ENCODE results near the gene PTPRD.

The PTPRD gene

DNA sequence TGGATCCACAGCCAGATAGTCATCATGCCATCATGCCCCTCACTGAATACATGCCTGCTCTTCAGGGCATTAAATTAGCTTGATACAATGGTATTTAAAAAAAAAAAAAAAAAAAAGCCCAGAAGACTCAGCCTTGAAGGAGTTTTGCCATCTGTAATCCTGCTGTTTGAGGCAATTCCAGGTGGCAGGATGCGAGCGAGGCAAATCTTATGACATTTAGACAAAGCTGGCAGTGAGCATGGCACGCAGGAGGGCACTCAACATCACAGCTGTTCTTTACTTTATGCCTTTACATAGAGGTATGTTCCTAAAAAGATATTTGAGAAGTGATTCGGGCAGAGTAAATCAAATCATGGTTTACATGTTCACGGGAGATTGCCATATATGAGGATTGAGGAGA, 2121.2 kb downstream of the PTPRD start:
- no peak overlapping the region for H2AFZ ChIP-seq (ENCODE audit: low read length)
- H3K27me3 ChIP-seq (ENCODE audit: insufficient read depth, low read length, poor library complexity, severe bottlenecking), result no peaks in the 10 kb centered on the region
- TF ChIP-seq EZH2phosphoT487 (IDR thresholded peaks at IDR 0.05; ENCODE audit: borderline replicate concordance), result no peak
- TF ChIP-seq, protein P1, sequence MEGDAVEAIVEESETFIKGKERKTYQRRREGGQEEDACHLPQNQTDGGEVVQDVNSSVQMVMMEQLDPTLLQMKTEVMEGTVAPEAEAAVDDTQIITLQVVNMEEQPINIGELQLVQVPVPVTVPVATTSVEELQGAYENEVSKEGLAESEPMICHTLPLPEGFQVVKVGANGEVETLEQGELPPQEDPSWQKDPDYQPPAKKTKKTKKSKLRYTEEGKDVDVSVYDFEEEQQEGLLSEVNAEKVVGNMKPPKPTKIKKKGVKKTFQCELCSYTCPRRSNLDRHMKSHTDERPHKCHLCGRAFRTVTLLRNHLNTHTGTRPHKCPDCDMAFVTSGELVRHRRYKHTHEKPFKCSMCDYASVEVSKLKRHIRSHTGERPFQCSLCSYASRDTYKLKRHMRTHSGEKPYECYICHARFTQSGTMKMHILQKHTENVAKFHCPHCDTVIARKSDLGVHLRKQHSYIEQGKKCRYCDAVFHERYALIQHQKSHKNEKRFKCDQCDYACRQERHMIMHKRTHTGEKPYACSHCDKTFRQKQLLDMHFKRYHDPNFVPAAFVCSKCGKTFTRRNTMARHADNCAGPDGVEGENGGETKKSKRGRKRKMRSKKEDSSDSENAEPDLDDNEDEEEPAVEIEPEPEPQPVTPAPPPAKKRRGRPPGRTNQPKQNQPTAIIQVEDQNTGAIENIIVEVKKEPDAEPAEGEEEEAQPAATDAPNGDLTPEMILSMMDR (conservative IDR thresholded peaks at IDR 0.05; ENCODE audit: low read length), result no peak
- H3K4me3 ChIP-seq (ENCODE audit: low read length, poor library complexity, severe bottlenecking), result no peak overlapping the region
- H3K36me3 ChIP-seq (ENCODE audit: insufficient read depth, low read length), result peaks cover 54% of the 10 kb centered on the region
- H4K20me1 ChIP-seq (ENCODE audit: insufficient read depth, low read length, poor library complexity, severe bottlenecking), result no peaks in the 10 kb centered on the region
- no peaks in the 10 kb centered on the region for H3K9me2 ChIP-seq (replicated peaks; ENCODE audit: low read depth, low read length)
- H3K79me2 ChIP-seq (ENCODE audit: insufficient read depth, low read length), result no peaks in the 10 kb centered on the region
- H3K4me2 ChIP-seq (ENCODE audit: low read depth, low read length, poor library complexity, severe bottlenecking), result no peak overlapping the region
- H3F3A ChIP-seq (ENCODE audit: low read depth), result no peaks in the 10 kb centered on the region
- no peaks in the 10 kb centered on the region for H3K9me3 ChIP-seq (ENCODE audit: insufficient read depth, low read depth, low read length)
- H3K9ac ChIP-seq (ENCODE audit: low read depth, low read length, poor library complexity, severe bottlenecking), result no peak overlapping the region
- peaks cover 14% of the 10 kb centered on the region for H3K4me1 ChIP-seq (ENCODE audit: insufficient read depth, low read length, poor library complexity, severe bottlenecking)

DNA sequence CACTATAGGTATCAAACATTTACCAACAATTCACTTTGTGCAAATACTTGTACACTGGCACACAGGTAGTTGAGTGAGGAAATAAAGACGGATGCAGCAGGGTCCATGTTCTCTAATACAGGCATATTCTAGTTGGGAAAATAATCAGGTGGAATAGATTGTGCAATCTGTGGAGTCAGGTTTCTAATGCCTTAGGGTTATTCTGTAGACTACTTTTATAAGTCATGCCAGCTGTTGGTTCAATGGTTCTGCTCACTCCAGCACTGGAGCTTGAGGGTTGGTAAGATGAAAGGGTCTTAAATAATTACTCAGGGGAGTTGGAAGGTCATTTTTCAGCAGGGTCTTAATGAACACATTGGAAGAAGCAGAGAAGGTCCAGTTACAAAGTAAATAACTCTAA, 2123.0 kb downstream of the PTPRD start:
- Histone ChIP-seq H3K4me1 (ENCODE audit: insufficient read depth, low read length, poor library complexity, severe bottlenecking) (peaks cover 8% of the 10 kb centered on the region), H2AFZ (ENCODE audit: low read length) (no peak overlapping the region), H3K9me3 (ENCODE audit: insufficient read depth, low read depth, low read length) (no peaks in the 10 kb centered on the region), H3K36me3 (ENCODE audit: insufficient read depth, low read length) (peaks cover 65% of the 10 kb centered on the region), H3K9me2 (replicated peaks; ENCODE audit: low read depth, low read length) (no peaks in the 10 kb centered on the region), H3K27me3 (ENCODE audit: insufficient read depth, low read length, poor library complexity, severe bottlenecking) (no peaks in the 10 kb centered on the region), H4K20me1 (ENCODE audit: insufficient read depth, low read length, poor library complexity, severe bottlenecking) (no peaks in the 10 kb centered on the region), H3F3A (ENCODE audit: low read depth) (no peaks in the 10 kb centered on the region), H3K4me2 (ENCODE audit: low read depth, low read length, poor library complexity, severe bottlenecking) (no peak overlapping the region), H3K79me2 (ENCODE audit: insufficient read depth, low read length) (no peaks in the 10 kb centered on the region), H3K9ac (ENCODE audit: low read depth, low read length, poor library complexity, severe bottlenecking) (no peak overlapping the region), H3K4me3 (ENCODE audit: low read length, poor library complexity, severe bottlenecking) (no peak overlapping the region)
- TF ChIP-seq, protein P1 (conservative IDR thresholded peaks at IDR 0.05; ENCODE audit: low read length), result no peak
- TF ChIP-seq EZH2phosphoT487 (IDR thresholded peaks at IDR 0.05; ENCODE audit: borderline replicate concordance), result no peak

DNA sequence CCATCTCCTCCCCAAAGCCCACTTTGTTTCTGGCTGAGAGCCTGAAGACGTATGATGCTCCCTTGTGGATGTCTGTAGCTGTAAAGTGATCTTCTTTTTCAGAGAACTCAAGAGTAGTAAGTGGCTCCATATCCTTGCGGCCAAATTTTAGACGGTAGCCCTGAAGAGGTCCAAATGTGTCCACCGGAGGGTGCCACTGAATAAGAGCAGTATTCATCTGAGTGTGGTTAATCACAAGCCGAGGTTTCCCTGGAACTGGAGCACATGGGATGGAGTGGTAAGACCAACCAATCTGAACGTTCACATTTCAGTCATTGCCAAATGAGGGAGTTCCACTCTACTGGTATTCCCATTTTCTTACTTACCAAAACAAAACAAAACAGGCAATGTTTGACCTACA, 2126.7 kb downstream of the PTPRD start:
- no peak overlapping the region for H3K9ac ChIP-seq (ENCODE audit: low read depth, low read length, poor library complexity, severe bottlenecking)
- H2AFZ ChIP-seq (ENCODE audit: low read length), result no peak overlapping the region
- H3F3A ChIP-seq (ENCODE audit: low read depth), result no peaks in the 10 kb centered on the region
- TF ChIP-seq, protein P1 (conservative IDR thresholded peaks at IDR 0.05; ENCODE audit: low read length), result peak; percentile 74
- TF ChIP-seq EZH2phosphoT487 (IDR thresholded peaks at IDR 0.05; ENCODE audit: borderline replicate concordance), result no peak
- H3K4me1 ChIP-seq (ENCODE audit: insufficient read depth, low read length, poor library complexity, severe bottlenecking), result no peaks in the 10 kb centered on the region
- H4K20me1 ChIP-seq (ENCODE audit: insufficient read depth, low read length, poor library complexity, severe bottlenecking), result no peaks in the 10 kb centered on the region
- no peak overlapping the region for H3K4me2 ChIP-seq (ENCODE audit: low read depth, low read length, poor library complexity, severe bottlenecking)
- no peaks in the 10 kb centered on the region for H3K79me2 ChIP-seq (ENCODE audit: insufficient read depth, low read length)
- H3K9me3 ChIP-seq (ENCODE audit: insufficient read depth, low read depth, low read length), result no peaks in the 10 kb centered on the region
- no peaks in the 10 kb centered on the region for H3K9me2 ChIP-seq (replicated peaks; ENCODE audit: low read depth, low read length)
- no peaks in the 10 kb centered on the region for H3K27me3 ChIP-seq (ENCODE audit: insufficient read depth, low read length, poor library complexity, severe bottlenecking)
- H3K4me3 ChIP-seq (ENCODE audit: low read length, poor library complexity, severe bottlenecking), result no peak overlapping the region
- H3K36me3 ChIP-seq (ENCODE audit: insufficient read depth, low read length), result peaks cover 70% of the 10 kb centered on the region

Measured in Loucy (cell line).